Measurements from ENCODE around the gene TP53RK. TPM values are rescaled to one million over a fixed set of nuclear protein-coding genes. Genes with fewer than 3 reads are reported as not detected.
"Not testable (repeated sequence)": the region's sequence is repeated elsewhere in the genome, so short reads cannot be mapped to it uniquely, and the experiment has no call there.

TP53RK gene
- total and polyA plus RNA-seq, 4 experiments from 2014 or later: 13.5 to 29.4 (median 21.2) TPM

DNA sequence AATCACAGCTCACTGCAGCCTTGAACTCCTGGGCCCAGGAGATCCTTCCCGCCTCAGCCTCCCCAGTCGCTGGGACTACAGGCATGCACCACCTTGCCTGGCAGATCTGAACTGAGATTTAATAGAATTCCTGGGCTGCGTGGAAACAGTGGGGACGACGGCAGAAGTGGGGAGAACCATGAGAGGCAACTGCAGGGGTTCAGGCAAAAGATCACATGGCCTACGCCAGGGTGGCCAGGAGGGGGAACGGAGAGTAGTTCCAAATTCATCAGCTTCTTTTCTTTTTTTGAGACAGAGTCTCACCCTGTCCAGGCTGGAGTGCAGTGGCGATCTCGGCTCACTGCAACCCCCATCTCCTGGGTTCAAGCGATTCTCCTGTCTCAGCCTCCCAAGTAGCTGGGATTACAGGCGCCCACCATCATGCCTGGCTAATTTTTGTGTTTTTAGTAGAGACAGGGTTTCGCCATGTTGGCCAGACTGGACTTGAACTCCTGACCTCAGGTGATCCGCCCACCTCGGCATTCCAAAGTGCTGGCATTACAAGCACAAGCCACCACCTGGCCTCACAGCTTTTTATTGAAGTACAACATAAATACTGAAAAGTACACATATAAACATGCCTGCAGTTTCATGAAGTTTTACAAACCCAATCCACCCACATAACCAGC, 12.5 kb downstream of the TP53RK start:
- peaks cover 6 to 10% (median 9%) of the 10 kb centered on the region in 4 donors for H3K4me1 Mint-ChIP-seq
- H3K27me3 Mint-ChIP-seq; H3K4me1 ChIP-seq (ENCODE audit: insufficient read depth, low read length); H3K27me3 ChIP-seq (ENCODE audit: insufficient read depth, low read length); H3K4me3 ChIP-seq (ENCODE audit: low read length in 2 of 2); H3K36me3 Mint-ChIP-seq; intact Hi-C loops (cut with micrococcal nuclease); DNase-seq; H3K9me3 Mint-ChIP-seq; CTCF ChIA-PET (ENCODE audit: partially characterized antibody); H3K4me3 Mint-ChIP-seq; H3K27ac ChIP-seq (ENCODE audit: low read depth, low read length); H3K9me3 ChIP-seq (ENCODE audit: control insufficient read depth in 1 of 2, low read length in 2 of 2); H3K36me3 ChIP-seq (ENCODE audit: insufficient read depth, low read length): not testable (repeated sequence)
- POLR2A ChIA-PET (ENCODE audit: partially characterized antibody): interaction anchor here (0.8 kb wide), 1 partner anchor 12 kb away, joined by 5 read pairs; the partner anchor contains the start of gene TP53RK
- peak overlapping the region in 1 of 7 donors; percentile 69 for H3K27ac Mint-ChIP-seq

DNA sequence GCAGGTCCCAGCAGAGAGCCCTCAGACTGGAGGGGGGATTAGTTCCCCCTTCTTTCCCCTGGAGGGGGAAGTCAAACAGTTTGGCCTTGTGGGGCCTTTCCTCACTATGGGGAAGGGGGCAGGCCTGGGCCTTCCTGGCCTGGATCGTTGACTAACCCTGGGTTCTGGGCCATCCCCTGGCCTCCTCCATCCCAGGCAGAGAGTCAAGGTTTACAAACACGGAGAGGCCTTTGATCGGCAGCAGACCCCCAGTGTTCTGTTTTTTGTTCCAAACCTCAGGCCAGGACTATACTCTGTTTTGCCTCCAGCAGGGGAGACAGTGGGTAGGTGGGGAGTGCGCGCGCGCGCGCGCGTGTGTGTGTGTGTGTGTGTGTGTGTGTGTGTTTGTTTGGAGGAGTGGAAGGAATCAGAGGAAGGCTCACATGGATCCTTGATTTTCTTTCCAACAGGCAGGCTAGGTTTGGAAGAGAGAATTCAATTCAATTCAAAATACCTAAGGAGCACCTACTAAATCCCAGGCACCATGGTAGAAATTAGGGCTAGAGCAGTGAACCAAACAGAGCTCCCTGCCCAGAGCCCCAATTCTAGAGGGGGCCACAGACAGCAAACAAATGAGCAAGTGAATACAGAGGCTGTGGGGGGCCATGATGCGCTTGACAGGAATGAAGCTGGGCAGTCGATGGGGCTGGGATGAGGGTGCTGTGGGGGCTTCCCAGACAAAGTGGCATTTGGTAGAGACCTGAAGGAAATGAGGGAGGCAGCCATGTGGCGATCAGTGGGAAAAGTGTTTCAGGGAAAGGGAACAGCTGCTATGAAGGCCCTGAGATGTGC, 14.8 kb downstream of the TP53RK start:
- DNase-seq: no peak
- Histone ChIP-seq H3K9me3 (ENCODE audit: control insufficient read depth in 1 of 2, low read length in 2 of 2) (peaks cover 0 to 7% of the 10 kb centered on the region in 2 donors), H3K27me3 (ENCODE audit: insufficient read depth, low read length) (no peaks in the 10 kb centered on the region), H3K27ac (ENCODE audit: low read depth, low read length) (no peak overlapping the region), H3K4me1 (ENCODE audit: insufficient read depth, low read length) (no peaks in the 10 kb centered on the region), H3K4me3 (ENCODE audit: low read length in 2 of 2) (no peak overlapping the region), H3K36me3 (ENCODE audit: insufficient read depth, low read length) (no peaks in the 10 kb centered on the region)
- CTCF ChIA-PET (ENCODE audit: partially characterized antibody): no interaction called here
- Mint-ChIP-seq H3K4me1 (no peaks in the 10 kb centered on the region), H3K27me3 (peaks cover 0 to 1% of the 10 kb centered on the region in 2 donors), H3K9me3 (peaks cover 2 to 15% (median 10%) of the 10 kb centered on the region in 8 donors), H3K27ac (no peak overlapping the region), H3K36me3 (peaks cover 3 to 18% of the 10 kb centered on the region in 2 donors), H3K4me3 (no peak overlapping the region)
- POLR2A ChIA-PET (ENCODE audit: partially characterized antibody): no interaction called here
- intact Hi-C loops (cut with micrococcal nuclease): no loop called here

DNA sequence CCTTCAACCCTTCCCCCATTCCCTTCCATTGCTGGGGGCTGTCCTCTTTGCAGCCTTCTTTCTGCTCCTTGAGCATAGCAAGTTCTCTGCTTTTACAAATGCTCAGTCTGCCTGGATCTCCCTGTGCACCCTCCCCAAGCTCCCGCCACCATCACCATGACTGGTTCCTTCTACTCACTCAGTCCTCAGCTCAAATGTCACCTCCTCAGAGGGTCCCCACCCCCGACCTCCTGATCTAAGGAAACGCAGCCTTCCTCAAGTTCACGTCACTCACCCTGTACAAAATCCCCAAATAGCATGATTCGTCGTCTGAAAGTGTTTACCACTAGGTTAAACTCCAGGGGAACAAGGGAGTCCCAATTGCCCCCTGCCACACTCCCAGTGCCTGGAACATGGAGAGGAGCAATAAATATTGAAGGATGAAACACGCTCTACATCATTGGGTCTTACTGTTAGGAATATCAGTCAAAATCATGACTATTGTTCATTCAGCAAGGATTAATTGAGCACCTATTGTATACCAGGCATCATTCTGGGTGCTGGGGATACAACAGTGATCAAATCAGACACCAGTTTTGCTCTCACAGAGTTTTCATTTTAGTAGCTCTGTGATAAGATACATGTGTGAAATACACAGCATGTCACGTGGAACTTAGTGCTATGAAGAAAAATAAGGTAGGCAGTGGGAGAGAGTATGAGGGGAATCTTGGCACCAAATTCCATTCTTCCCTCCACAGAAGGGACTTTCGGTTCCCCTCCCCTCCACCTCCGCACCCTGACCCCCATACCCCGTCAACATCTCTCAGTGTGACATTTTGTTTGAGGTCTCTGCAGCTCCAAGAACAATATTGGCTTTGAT, 15.6 kb downstream of the TP53RK start:
- Histone ChIP-seq H3K4me1 (ENCODE audit: insufficient read depth, low read length) (no peaks in the 10 kb centered on the region), H3K9me3 (ENCODE audit: control insufficient read depth in 1 of 2, low read length in 2 of 2) (peaks cover 0 to 7% of the 10 kb centered on the region in 2 donors), H3K27me3 (ENCODE audit: insufficient read depth, low read length) (no peaks in the 10 kb centered on the region), H3K36me3 (ENCODE audit: insufficient read depth, low read length) (no peaks in the 10 kb centered on the region), H3K27ac (ENCODE audit: low read depth, low read length) (no peak overlapping the region), H3K4me3 (ENCODE audit: low read length in 2 of 2) (no peak overlapping the region)
- DNase-seq: no peak
- intact Hi-C loops (cut with micrococcal nuclease): no loop called here
- Mint-ChIP-seq H3K4me1 (no peaks in the 10 kb centered on the region), H3K4me3 (no peak overlapping the region), H3K9me3 (peaks cover 2 to 16% (median 10%) of the 10 kb centered on the region in 8 donors), H3K27ac (peak overlapping the region in 3 of 7 donors; percentile 6 to 76 (median 49)), H3K27me3 (peaks cover 0 to 1% of the 10 kb centered on the region in 2 donors), H3K36me3 (peaks cover 3 to 23% of the 10 kb centered on the region in 2 donors)
- CTCF ChIA-PET (ENCODE audit: partially characterized antibody): no interaction called here
- POLR2A ChIA-PET (ENCODE audit: partially characterized antibody): no interaction called here

DNA sequence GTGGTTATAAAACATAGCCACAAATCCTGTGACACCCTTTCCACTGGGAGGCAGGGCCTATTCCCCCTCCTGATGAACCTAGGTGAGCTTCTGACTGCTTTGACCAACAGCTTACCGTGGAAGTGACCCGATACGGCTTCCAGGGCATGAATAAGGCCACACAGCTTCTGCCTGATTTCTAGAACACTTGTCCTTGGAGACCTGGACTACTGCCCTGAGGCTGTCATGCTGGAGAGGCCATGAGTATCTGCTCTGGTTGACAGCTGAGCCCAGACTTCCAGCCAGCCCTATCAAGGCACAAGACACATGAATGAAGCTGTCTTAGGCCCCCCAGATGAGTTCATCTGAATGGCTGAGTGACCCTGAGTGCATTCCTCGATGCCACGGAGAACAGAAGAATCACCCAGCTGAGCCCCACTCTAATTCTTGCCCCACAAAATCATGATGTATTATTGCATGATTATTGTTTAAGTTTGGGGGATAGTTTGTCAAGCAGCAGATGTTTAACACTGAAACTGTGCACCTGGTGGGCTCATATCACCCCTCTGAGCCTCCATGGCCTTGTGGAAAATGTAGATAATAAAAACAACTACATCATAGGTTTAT, 16.6 kb downstream of the TP53RK start:
- POLR2A ChIA-PET (ENCODE audit: partially characterized antibody): no interaction called here

DNA sequence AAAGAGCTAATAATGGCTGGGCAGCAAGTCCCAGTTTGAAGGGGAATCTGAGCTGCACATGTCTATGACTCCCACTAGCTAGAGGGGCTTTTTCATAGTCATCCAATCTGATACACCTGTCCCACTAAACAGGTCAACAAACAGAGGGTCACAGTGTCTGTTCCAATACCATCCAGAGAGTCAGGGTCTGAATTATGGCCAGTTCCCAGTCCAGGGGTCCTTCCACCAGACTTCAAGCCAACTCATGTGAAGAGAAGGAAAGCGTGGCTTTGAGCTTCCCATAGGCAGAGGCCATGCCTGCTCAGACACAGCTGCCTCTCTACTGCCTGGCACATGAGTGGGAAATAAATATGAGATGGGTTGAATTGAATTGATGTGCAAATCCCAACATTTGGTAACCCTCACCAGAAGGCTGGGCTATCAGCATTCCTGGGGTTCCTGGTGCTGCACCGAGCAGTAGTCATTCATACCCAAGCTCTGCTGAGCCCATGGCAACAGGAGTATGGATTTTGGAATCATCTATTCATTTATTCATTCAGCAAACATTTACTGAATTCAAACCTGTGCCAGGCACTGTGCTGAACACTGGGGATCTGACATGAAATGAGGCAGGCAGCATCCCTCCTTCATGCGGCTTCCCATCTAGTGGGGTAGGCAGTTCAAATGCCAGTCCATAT, 17.2 kb downstream of the TP53RK start:
- Mint-ChIP-seq H3K27ac (no peak overlapping the region), H3K4me1 (no peaks in the 10 kb centered on the region), H3K36me3 (peaks cover 6 to 28% of the 10 kb centered on the region in 2 donors), H3K27me3 (peaks cover 0 to 1% of the 10 kb centered on the region in 2 donors), H3K4me3 (no peak overlapping the region), H3K9me3 (peaks cover 2 to 16% (median 11%) of the 10 kb centered on the region in 8 donors)
- Histone ChIP-seq H3K36me3 (ENCODE audit: insufficient read depth, low read length) (no peaks in the 10 kb centered on the region), H3K4me1 (ENCODE audit: insufficient read depth, low read length) (no peaks in the 10 kb centered on the region), H3K27ac (ENCODE audit: low read depth, low read length) (no peak overlapping the region), H3K27me3 (ENCODE audit: insufficient read depth, low read length) (no peaks in the 10 kb centered on the region), H3K4me3 (ENCODE audit: low read length in 2 of 2) (no peak overlapping the region), H3K9me3 (ENCODE audit: control insufficient read depth in 1 of 2, low read length in 2 of 2) (peaks cover 0 to 7% of the 10 kb centered on the region in 2 donors)
- DNase-seq: no peak
- ChIA-PET POLR2A (ENCODE audit: partially characterized antibody) (no interaction called here), CTCF (ENCODE audit: partially characterized antibody) (interaction anchor here (1.6 kb wide), 1 partner anchor 10 kb away, joined by 4 read pairs; no protein-coding TSS in a partner anchor)
- intact Hi-C loops (cut with micrococcal nuclease): no loop called here

More for the DNA sequence above, 16.6 kb downstream of the TP53RK start:
- intact Hi-C loops (cut with micrococcal nuclease): no loop called here
- Histone ChIP-seq H3K27ac (ENCODE audit: low read depth, low read length) (no peak overlapping the region), H3K4me1 (ENCODE audit: insufficient read depth, low read length) (no peaks in the 10 kb centered on the region), H3K9me3 (ENCODE audit: control insufficient read depth in 1 of 2, low read length in 2 of 2) (peaks cover 0 to 7% of the 10 kb centered on the region in 2 donors), H3K4me3 (ENCODE audit: low read length in 2 of 2) (no peak overlapping the region), H3K36me3 (ENCODE audit: insufficient read depth, low read length) (no peaks in the 10 kb centered on the region), H3K27me3 (ENCODE audit: insufficient read depth, low read length) (no peaks in the 10 kb centered on the region)
- Mint-ChIP-seq H3K4me3 (no peak overlapping the region), H3K27ac (no peak overlapping the region), H3K27me3 (peaks cover 0 to 1% of the 10 kb centered on the region in 2 donors), H3K9me3 (peaks cover 2 to 16% (median 11%) of the 10 kb centered on the region in 8 donors), H3K36me3 (peaks cover 6 to 28% of the 10 kb centered on the region in 2 donors), H3K4me1 (no peaks in the 10 kb centered on the region)
- CTCF ChIA-PET (ENCODE audit: partially characterized antibody): interaction anchor here (1.6 kb wide), 1 partner anchor 10 kb away, joined by 4 read pairs; no protein-coding TSS in a partner anchor
- DNase-seq: no peak

DNA sequence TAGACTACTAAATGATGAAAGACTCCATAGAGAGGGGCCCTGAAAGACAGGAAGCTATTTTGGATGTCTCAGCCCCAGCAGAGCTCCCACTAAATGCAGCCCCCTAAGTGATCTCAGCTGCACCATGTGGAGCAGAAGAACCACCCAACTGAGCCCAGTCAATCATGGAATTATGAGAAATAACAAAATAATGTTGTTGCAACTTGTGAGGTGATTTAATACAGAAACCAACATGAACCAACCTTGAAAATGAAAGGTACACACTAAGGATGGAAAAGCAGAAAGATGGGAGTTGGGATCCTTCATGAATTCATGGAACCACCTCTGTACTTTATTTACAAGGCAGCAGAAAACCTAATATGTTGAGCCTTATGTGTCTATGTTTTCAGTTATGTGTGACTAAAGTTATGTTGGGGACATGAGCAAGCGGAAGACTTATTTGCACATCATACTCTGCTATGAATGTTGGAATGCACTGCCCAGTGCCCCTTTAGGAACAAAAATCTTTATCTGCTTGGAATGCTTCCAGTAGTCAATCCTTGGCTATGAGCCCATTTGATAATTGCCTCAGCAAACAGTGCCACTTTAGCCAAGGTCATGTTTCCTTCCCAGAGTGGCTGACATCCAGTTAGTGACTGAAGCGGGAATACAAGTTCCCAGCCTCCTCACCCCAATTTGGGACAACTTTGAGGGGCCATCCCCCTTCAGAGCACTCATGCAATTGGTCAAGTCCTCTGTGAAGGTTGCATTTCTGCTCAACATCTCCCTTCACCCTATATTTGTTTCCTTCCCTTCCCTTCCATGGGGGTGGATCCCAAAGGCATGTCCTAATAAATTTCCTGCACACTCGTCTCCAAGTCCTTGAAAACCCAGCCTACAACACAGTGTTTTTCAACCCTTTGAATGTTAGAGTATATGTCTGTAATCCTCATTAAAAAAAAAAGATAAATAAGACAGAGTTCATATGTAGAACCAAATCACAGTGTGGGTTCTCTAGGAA, 18.4 kb downstream of the TP53RK start:
- Histone ChIP-seq H3K27ac (ENCODE audit: low read depth, low read length) (no peak overlapping the region), H3K4me1 (ENCODE audit: insufficient read depth, low read length) (no peaks in the 10 kb centered on the region), H3K4me3 (ENCODE audit: low read length in 2 of 2) (no peak overlapping the region), H3K27me3 (ENCODE audit: insufficient read depth, low read length) (no peaks in the 10 kb centered on the region), H3K36me3 (ENCODE audit: insufficient read depth, low read length) (no peaks in the 10 kb centered on the region), H3K9me3 (ENCODE audit: control insufficient read depth in 1 of 2, low read length in 2 of 2) (peaks cover 0 to 7% of the 10 kb centered on the region in 2 donors)
- no peaks in the 10 kb centered on the region for H3K27me3 Mint-ChIP-seq
- ChIA-PET CTCF (ENCODE audit: partially characterized antibody) (interaction anchor here (1.3 kb wide), 1 partner anchor 9 kb away, joined by 4 read pairs; no protein-coding TSS in a partner anchor), POLR2A (ENCODE audit: partially characterized antibody) (no interaction called here)
- no peaks in the 10 kb centered on the region for H3K4me1 Mint-ChIP-seq
- H3K4me3 Mint-ChIP-seq: no peak overlapping the region
- intact Hi-C loops (cut with micrococcal nuclease): no loop called here
- H3K9me3 Mint-ChIP-seq: peaks cover 2 to 16% (median 11%) of the 10 kb centered on the region in 8 donors
- H3K27ac Mint-ChIP-seq: no peak overlapping the region
- peaks cover 6 to 28% of the 10 kb centered on the region in 2 donors for H3K36me3 Mint-ChIP-seq
- DNase-seq: no peak

Measured in CD4-positive, alpha-beta memory T cell (primary cell).